ENCODE results near the gene NCL. TPM values are rescaled to one million over a fixed set of nuclear protein-coding genes. Genes with fewer than 3 reads are reported as not detected.

NCL gene
- total and polyA plus RNA-seq, 2 of the 13 experiments (the other 11 are each of a cell fraction or from before 2014, with no cell fraction given) = 105 to 779 TPM

DNA sequence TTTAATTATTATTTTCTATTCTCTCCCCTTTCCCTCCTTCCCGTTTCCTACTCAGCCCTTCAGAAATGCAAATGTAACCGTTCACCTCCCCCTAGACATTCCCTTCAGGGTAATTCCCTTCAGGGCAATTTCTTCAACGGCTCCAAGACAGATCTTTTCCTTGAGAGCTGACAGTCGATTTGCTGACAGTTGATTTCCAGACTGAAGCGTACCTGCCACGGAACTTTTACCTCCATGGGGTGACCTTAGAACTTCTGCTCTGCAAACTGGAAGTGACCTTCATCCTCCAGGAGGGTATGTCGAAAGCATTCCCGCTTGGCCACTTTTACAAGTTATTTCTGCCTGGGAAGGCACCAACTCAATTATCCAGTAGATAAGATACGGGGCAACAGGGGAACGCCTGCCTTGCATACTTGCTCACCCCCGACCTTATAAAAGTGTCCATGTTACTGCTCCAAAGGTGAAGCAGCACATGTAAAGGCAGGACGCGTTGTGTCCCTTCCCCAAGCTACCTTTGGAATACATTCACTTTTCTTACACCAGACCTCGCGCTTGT, 50.3 kb downstream of the NCL start (continued):
- TF ChIP-seq NR2F6 (IDR thresholded peaks at IDR 0.05) (peak; percentile 64), NR2F6 (CRISPR knock-in tag; IDR thresholded peaks at IDR 0.05) (peak; percentile 84), ZNF331 (CRISPR knock-in tag; IDR thresholded peaks at IDR 0.05) (0 out of 2 replicates have a peak, but pooled peaks have one; percentile 40), HNF4G (IDR thresholded peaks at IDR 0.05; ENCODE audit: borderline replicate concordance, low read depth, low read length) (peak; percentile 97), HNF4G (CRISPR knock-in tag; IDR thresholded peaks at IDR 0.05; ENCODE audit: borderline replicate concordance, low read depth) (peak; percentile 85), NCOR1 (IDR thresholded peaks at IDR 0.05; ENCODE audit: borderline replicate concordance, low read length) (peak; percentile 73; the same call in 1 of the 2 replicates), RXRB (CRISPR knock-in tag; IDR thresholded peaks at IDR 0.05; ENCODE audit: borderline replicate concordance) (peak; percentile 72), CREM (IDR thresholded peaks at IDR 0.05) (peak; percentile 50; the same call in 1 of the 2 replicates), CREM (CRISPR knock-in tag; IDR thresholded peaks at IDR 0.05) (no peak), ZNF124 (CRISPR knock-in tag; IDR thresholded peaks at IDR 0.05) (peak; percentile 48; the same call in 1 of the 2 replicates), ATF1 (CRISPR knock-in tag; IDR thresholded peaks at IDR 0.05) (no peak), SRSF9 (IDR thresholded peaks at IDR 0.05; ENCODE audit: borderline replicate concordance, insufficient read depth, low read depth, low read length, poor library complexity, severe bottlenecking) (no peak)
- TF ChIP-seq, protein P1, sequence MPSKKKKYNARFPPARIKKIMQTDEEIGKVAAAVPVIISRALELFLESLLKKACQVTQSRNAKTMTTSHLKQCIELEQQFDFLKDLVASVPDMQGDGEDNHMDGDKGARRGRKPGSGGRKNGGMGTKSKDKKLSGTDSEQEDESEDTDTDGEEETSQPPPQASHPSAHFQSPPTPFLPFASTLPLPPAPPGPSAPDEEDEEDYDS (CRISPR knock-in tag; IDR thresholded peaks at IDR 0.05) = peak; percentile 40; the same call in 1 of the 2 replicates
- TF ChIP-seq, protein P2, sequence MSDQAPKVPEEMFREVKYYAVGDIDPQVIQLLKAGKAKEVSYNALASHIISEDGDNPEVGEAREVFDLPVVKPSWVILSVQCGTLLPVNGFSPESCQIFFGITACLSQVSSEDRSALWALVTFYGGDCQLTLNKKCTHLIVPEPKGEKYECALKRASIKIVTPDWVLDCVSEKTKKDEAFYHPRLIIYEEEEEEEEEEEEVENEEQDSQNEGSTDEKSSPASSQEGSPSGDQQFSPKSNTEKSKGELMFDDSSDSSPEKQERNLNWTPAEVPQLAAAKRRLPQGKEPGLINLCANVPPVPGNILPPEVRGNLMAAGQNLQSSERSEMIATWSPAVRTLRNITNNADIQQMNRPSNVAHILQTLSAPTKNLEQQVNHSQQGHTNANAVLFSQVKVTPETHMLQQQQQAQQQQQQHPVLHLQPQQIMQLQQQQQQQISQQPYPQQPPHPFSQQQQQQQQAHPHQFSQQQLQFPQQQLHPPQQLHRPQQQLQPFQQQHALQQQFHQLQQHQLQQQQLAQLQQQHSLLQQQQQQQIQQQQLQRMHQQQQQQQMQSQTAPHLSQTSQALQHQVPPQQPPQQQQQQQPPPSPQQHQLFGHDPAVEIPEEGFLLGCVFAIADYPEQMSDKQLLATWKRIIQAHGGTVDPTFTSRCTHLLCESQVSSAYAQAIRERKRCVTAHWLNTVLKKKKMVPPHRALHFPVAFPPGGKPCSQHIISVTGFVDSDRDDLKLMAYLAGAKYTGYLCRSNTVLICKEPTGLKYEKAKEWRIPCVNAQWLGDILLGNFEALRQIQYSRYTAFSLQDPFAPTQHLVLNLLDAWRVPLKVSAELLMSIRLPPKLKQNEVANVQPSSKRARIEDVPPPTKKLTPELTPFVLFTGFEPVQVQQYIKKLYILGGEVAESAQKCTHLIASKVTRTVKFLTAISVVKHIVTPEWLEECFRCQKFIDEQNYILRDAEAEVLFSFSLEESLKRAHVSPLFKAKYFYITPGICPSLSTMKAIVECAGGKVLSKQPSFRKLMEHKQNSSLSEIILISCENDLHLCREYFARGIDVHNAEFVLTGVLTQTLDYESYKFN (CRISPR knock-in tag; conservative IDR thresholded peaks at IDR 0.05) = peak; percentile 82
- TF ChIP-seq, protein P3, sequence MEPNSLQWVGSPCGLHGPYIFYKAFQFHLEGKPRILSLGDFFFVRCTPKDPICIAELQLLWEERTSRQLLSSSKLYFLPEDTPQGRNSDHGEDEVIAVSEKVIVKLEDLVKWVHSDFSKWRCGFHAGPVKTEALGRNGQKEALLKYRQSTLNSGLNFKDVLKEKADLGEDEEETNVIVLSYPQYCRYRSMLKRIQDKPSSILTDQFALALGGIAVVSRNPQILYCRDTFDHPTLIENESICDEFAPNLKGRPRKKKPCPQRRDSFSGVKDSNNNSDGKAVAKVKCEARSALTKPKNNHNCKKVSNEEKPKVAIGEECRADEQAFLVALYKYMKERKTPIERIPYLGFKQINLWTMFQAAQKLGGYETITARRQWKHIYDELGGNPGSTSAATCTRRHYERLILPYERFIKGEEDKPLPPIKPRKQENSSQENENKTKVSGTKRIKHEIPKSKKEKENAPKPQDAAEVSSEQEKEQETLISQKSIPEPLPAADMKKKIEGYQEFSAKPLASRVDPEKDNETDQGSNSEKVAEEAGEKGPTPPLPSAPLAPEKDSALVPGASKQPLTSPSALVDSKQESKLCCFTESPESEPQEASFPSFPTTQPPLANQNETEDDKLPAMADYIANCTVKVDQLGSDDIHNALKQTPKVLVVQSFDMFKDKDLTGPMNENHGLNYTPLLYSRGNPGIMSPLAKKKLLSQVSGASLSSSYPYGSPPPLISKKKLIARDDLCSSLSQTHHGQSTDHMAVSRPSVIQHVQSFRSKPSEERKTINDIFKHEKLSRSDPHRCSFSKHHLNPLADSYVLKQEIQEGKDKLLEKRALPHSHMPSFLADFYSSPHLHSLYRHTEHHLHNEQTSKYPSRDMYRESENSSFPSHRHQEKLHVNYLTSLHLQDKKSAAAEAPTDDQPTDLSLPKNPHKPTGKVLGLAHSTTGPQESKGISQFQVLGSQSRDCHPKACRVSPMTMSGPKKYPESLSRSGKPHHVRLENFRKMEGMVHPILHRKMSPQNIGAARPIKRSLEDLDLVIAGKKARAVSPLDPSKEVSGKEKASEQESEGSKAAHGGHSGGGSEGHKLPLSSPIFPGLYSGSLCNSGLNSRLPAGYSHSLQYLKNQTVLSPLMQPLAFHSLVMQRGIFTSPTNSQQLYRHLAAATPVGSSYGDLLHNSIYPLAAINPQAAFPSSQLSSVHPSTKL (CRISPR knock-in tag; IDR thresholded peaks at IDR 0.05) = peak; percentile 89
- TF ChIP-seq, protein P4, sequence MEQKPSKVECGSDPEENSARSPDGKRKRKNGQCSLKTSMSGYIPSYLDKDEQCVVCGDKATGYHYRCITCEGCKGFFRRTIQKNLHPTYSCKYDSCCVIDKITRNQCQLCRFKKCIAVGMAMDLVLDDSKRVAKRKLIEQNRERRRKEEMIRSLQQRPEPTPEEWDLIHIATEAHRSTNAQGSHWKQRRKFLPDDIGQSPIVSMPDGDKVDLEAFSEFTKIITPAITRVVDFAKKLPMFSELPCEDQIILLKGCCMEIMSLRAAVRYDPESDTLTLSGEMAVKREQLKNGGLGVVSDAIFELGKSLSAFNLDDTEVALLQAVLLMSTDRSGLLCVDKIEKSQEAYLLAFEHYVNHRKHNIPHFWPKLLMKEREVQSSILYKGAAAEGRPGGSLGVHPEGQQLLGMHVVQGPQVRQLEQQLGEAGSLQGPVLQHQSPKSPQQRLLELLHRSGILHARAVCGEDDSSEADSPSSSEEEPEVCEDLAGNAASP (CRISPR knock-in tag; IDR thresholded peaks at IDR 0.05; ENCODE audit: borderline replicate concordance) = peak; percentile 66
- TF ChIP-seq, protein P5, sequence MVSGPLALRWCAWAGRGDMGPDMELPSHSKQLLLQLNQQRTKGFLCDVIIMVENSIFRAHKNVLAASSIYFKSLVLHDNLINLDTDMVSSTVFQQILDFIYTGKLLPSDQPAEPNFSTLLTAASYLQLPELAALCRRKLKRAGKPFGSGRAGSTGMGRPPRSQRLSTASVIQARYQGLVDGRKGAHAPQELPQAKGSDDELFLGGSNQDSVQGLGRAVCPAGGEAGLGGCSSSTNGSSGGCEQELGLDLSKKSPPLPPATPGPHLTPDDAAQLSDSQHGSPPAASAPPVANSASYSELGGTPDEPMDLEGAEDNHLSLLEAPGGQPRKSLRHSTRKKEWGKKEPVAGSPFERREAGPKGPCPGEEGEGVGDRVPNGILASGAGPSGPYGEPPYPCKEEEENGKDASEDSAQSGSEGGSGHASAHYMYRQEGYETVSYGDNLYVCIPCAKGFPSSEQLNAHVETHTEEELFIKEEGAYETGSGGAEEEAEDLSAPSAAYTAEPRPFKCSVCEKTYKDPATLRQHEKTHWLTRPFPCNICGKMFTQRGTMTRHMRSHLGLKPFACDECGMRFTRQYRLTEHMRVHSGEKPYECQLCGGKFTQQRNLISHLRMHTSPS (CRISPR knock-in tag; IDR thresholded peaks at IDR 0.05; ENCODE audit: low read depth) = no peak

Measured in HepG2 (cell line).